ENCODE measurements around the gene CITED2.
"Not testable (repeated sequence)": the region's sequence is repeated elsewhere in the genome, so short reads cannot be mapped to it uniquely, and the experiment has no call there.

CITED2 gene

DNA sequence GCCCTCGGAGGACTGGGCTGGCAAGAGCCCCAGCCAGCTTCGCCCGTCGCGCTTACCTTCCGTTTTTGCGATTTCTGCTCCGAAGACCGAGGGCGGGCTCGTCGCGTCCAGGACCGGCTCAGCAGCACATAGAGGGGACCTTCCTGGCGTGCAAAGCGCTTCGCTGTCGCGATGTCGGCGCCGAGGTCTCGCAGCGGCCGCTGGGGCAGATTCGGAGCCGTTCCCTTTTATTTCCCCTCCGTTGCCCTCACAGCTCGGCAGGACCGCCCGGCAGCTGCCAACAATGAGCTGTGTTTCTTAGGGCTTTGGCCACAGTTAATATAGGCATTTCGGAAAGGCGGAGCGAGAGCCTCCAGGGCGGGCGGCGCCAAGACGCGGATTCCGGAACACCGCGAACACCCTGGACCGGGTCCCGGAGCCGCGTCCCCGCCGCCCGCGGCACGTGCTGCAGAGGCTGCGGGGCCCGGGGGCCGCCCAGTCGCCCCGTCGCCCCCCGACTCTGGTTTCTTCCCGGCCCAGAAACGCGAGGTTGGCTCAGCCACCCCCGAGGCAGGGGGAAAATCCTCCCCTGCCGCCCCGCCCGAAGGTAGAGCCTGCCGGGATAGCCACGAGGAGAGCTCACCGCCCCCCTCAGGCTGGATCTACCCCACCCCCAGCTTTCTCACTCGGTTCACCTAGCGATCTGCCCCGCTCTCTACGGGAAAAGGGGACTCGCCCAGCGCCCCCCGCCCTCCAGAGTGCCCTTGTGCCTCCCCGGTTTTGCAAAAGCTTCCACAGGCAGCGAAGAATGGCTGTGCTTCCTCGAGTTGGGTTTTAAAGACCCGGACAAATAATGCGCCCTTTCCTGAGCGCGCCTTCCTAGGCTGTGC is at the start of gene CITED2:
CITED2 (minus strand) TSS at position 292 of the 869 bp plus-strand sequence. CDS start 704 bp downstream, outside the sequence.
- peak; percentile 83 for DNase-seq (ENCODE audit: low read depth in 2 of 2)

GRCh38 chr6:139423037-139423703 is 48.7 kb upstream of the CITED2 start:
- DNase-seq (ENCODE audit: low read depth in 2 of 2), result no peak

- DNase-seq (ENCODE audit: low read depth in 2 of 2), result no peak
These were observed 47.9 kb upstream of the CITED2 start for GRCh38 chr6:139422105-139423036.

- DNase-seq (ENCODE audit: low read depth in 2 of 2), result no peak
These were observed 44.2 kb upstream of the CITED2 start for GRCh38 chr6:139418481-139419132.

GRCh38 chr6:139416146-139416545 is 41.7 kb upstream of the CITED2 start:
- DNase-seq (ENCODE audit: low read depth in 2 of 2), result no peak

DNA sequence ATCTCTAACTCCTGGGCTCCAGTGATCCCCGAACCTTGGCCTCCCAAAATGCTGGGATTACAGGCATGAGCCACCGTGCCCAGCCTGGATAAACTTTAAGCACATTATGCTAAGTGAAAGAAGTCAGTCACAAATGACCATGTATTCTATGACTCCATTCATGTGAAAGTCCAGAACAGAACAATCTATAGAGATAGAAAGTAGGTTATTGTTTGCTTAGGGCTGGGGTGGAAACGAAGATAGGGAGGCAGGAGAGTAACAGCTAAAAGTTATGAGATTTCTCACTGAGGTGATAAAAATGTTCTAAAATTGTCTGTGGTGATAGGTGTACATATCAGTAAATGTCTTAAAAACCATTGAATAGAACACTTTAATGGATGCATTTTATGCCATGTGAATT is 40.9 kb upstream of the CITED2 start:
- DNase-seq (ENCODE audit: low read depth in 2 of 2), result no peak

DNA sequence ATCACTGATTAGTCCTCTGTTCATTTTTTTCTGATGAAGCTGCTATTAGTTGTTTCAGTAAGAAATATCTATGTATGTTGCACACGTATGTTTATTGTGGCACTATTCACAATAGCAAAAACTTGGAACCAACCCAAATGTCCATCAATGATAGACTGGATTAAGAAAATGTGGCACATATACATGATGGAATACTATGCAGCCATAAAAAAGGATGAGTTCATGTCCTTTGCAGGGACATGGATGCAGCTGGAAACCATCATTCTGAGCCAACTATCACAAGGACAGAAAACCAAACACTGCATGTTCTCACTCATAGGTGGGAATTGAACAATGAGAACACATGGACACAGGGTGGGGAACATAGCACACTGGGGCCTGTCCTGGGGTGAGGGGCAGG is 37.7 kb upstream of the CITED2 start:
- DNase-seq (ENCODE audit: low read depth in 2 of 2), result not testable (repeated sequence)

- no peak for DNase-seq (ENCODE audit: low read depth in 2 of 2)
These were observed 34.6 kb upstream of the CITED2 start for GRCh38 chr6:139409026-139409425.

GRCh38 chr6:139407718-139408222 is 33.3 kb upstream of the CITED2 start:
- no peak for DNase-seq (ENCODE audit: low read depth in 2 of 2)

- DNase-seq (ENCODE audit: low read depth in 2 of 2), result no peak
These were observed 32.3 kb upstream of the CITED2 start for GRCh38 chr6:139406577-139407343.

- DNase-seq (ENCODE audit: low read depth in 2 of 2), result no peak
These were observed 28.5 kb upstream of the CITED2 start for GRCh38 chr6:139402876-139403386.

DNA sequence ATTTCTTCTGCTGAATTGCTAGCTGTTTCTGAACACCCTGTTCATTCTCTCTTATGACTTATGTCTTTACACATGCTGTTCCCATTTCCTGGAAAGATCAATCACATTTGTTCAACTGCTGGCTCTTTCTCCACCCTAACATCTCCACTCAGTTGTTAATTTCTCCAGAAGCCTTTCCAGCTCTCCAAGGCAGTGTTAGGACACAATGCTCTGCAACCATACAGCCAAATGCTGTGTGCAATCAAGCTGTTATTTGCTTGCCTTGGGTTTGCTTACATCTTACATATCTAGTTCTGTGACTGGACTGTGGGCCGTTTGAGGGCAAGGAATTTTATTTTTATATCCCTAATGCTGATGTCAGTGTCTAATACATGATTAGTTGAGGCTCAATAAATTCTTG is 24.2 kb upstream of the CITED2 start:
- no peak for DNase-seq (ENCODE audit: low read depth in 2 of 2)

DNA sequence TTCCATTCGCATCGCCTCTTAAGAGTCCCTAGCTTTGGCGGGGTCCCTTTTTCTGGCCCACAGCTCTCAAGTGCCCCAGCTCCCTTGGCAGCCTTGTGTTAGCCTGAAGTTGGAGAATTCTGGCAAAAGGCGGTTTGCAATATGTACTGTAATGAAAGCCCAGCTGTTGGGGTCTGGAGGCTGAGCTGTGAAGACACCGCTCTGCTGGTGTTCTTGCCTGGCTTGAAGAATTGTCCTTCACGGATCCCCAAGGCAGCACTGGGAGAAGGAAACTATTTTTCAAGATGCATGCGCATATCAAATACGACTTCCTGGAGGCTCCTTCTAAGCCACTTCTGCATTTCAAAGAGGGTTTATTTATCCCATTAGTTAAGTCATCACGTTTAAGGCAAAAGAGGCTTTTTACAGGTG is 21.4 kb upstream of the CITED2 start:
- DNase-seq (ENCODE audit: low read depth in 2 of 2), result no peak

GRCh38 chr6:139395371-139395770 is 20.9 kb upstream of the CITED2 start:
- no peak for DNase-seq (ENCODE audit: low read depth in 2 of 2)

GRCh38 chr6:139394027-139394649 is 19.7 kb upstream of the CITED2 start:
- DNase-seq (ENCODE audit: low read depth in 2 of 2), result no peak

GRCh38 chr6:139392794-139393193 is 18.3 kb upstream of the CITED2 start:
- no peak for DNase-seq (ENCODE audit: low read depth in 2 of 2)

GRCh38 chr6:139391709-139392108 is 17.3 kb upstream of the CITED2 start:
- no peak for DNase-seq (ENCODE audit: low read depth in 2 of 2)

- DNase-seq (ENCODE audit: low read depth in 2 of 2), result no peak
These were observed 16.0 kb upstream of the CITED2 start for GRCh38 chr6:139390447-139390846.

DNA sequence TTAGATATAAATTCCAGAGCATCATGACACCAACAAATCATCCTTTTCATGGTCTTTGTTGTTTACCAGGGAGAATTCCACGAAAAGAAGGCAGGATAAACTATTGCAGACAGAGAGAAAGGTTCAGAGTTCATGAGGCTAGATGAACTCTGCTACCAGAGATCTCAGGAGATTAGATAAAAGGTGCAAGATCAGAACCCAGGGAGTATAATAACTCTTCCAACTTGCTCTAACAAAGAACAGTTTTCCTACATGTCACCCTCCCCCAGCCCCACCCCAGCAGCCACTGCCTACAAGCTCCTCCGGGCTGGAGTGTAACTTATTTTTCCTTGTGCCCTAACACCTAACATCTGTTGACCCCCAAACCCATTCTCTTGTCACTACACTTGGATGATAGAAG is 13.9 kb upstream of the CITED2 start:
- DNase-seq (ENCODE audit: low read depth in 2 of 2), result no peak

DNA sequence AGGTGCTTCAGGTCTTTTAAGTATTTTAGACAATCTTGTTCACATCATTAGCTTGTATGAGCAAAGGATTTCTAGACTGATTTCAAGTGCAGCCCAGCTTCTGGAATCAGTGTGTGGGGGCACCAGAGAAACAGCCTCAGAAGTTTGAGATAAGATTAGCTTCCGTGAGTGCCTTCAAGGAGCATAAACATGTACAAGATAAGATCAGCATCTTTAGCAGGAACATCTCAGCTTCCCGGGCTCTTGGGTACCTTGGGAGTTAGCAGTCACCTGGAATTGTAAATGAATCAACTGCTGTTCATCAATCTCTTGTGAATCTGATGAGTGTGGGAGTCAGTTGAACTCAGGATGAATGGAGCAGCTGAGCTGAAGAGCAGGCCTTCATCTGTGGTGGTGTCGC is 12.0 kb upstream of the CITED2 start:
- DNase-seq (ENCODE audit: low read depth in 2 of 2), result no peak
